Occipital lobe (tissue), 3 donors: ENCODE measurements around the gene SENP2. TPM values are rescaled to one million over a fixed set of nuclear protein-coding genes. Genes with fewer than 3 reads are reported as not detected.

ENCODE experiments used
- DNase-seq: peaks from one replicate; lab custom pipeline; 2025; lab: John Stamatoyannopoulos, UW
- small RNA-seq: library from RNA; depleted of rRNA; stranded (forward); fragments of <200 nt; gene quantifications from one replicate; pipeline ENCODE3, GENCODE V24; 2014
- total RNA-seq: library from RNA; depleted of rRNA; stranded (reverse); fragments of >200 nt; gene quantifications from one replicate; pipeline ENCODE4 v1.2.3, GENCODE V29; 2014

The SENP2 gene
- total RNA-seq, 1 donor from 2014 or later: 43.5 TPM

DNA sequence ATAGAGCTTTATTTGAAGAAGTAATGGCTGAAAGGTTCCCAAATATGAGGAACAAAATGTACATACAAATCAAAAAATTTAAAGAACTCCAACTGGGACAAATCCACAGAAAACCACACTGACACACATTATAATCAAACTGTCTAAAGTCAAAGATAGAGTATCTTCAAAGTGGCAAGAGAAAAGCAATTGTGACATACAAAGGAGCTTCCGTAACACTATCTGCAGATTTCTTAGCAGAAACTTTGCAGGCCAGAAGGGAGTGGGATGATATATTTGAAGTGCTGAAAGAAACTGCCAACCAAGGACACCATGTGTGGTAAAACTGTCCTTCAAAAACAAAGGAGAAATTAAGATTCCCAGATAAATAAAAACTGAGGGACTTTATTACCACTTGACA is 91.9 kb downstream of the SENP2 start:
- no peak for DNase-seq

DNA sequence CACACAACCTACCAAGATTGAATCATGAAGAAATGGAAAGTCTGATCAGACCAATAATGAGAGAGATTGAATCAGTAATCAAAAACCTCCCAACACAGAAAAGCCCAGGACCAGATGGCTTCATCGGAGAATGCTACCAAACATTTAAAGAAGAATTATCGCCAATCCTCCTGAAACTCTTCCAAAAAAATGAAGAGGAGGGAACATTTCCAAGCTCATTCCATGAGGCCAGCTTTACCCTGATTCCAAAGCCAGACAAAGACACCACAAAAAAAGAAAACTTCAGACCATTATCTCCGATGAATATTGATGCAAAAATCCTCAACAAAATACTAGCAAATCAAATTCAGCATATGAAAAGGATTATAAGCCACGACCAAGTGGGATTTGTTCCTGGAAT is 94.1 kb downstream of the SENP2 start:
- no peak for DNase-seq

Small RNA genes lying within 50 kb of the gene (small RNA-seq; reads per million reads assigned to genes)
- gene AC133473.1: not detected

Other genes with a start within 250 kb of the SENP2 start
- gene MAP3K13, start 223.2 kb upstream of the SENP2 start, total RNA-seq: 46.8 TPM
- 12.9 TPM for gene TMEM41A, start 87.3 kb upstream of the SENP2 start, total RNA-seq
- gene LIPH, start 33.7 kb upstream of the SENP2 start, total RNA-seq: not detected
- 27.0 TPM for gene IGF2BP2, start 238.7 kb downstream of the SENP2 start, total RNA-seq